C1 segment of cervical spinal cord (tissue), 14 donors: Measurements from ENCODE around the gene PRRX1.

Experiments used
- DNase-seq, 14 donors: peaks; one replicate each; lab custom pipeline; 2025; lab: John Stamatoyannopoulos, UW

PRRX1 gene

DNA sequence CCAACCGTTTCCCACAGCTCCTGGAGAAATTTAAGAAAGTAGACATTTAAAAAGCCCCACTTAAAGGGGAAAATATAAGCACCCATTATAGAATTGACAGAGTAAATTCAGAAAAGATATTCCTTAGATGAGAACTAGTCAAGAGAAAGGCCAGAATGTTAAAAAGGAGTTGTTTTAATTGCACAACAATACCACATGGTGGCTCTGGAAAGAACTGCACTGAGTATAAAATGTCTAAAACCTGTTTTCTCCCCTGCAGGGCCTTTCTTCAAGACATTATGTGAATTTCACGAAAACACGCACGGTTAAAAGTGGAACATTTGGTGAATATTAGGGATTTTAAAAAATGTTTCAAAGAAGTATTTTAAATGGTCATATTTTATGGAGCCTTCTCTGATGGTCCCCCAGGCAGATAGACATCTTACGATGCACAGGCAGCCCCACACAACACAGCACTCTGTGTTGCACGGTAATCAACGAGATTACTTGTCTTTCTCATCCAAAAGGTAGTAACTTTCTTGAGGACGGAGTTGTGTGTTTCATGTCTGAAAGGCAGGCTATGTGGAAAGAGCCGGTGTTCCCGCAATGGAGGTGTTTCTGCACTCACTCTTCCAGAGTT lies 101.9 kb downstream of the PRRX1 start:
- DNase-seq = no peak

DNA sequence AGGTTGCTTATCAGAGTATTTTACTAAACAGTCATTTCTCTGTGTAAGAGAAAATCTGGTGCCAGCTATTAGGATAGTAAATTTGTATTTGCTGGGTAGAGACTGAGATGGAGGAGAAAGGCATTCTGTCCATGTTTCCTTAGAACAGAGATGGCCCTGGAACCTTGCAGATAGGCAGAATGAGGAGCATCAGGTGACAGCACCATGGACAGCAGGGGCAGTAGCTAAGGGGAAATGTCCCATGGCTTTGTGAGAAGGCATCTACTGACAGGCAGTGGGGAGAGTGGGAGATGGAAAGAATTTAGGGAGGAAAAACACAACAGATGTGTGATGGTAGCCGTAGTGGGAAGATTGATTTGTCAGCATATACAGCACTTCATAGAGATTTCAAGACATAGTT lies 105.0 kb downstream of the PRRX1 start:
- DNase-seq = no peak

DNA sequence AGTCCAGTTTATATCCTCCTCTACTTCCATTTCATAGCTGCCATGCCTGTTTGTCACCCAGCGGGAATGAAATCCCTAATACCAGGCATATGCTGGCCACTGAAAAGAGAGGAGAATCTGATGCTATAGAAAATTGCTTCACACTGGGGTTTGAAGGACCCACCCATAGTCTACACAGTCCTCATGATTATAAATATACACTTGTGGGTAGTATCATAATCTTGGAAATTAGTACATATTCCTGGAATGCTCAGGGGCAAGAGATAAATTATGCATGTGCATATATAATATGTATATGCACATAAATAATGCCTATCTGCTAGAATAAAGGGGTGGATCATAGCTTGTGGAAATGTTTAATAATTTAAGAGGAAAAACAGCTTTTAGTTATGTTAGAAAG lies 105.8 kb downstream of the PRRX1 start:
- no peak for DNase-seq

DNA sequence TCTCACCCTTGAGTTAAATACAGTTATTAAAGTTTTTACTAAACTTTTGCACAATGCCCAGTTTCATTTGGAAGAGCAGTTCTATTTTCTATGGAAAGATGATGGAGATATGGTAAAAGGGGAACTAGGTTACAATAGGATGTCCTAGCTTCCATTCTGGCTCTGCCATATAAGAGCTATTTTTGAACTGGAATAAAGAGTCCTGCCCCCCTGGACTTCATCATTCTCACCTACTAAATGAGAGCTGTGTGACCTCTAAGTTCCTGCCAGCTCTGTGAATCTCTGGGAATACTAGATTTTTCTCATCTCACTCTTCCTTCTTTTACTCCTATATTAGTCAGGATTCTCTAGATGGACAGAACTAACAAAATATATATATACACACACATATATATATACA lies 106.3 kb downstream of the PRRX1 start:
- DNase-seq = no peak

DNA sequence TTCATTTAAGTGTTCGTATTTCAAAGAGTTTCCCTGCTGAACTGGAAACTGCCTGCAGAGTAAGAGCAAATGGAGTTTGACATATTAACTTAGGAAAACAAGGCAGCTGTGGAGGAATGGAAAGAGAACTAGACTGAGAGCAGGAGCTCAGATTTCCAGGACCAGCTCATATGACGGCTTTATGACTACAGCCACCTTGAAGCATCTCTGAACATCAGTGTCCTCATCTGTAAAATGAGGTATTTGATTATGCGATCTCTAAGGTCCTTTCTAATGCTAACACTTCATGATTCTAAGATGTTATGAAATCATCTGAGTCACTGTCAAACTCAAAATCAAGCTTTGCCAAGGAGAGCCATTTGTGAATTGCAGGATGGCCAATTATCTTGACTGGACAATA lies 112.3 kb downstream of the PRRX1 start:
- DNase-seq = no peak

DNA sequence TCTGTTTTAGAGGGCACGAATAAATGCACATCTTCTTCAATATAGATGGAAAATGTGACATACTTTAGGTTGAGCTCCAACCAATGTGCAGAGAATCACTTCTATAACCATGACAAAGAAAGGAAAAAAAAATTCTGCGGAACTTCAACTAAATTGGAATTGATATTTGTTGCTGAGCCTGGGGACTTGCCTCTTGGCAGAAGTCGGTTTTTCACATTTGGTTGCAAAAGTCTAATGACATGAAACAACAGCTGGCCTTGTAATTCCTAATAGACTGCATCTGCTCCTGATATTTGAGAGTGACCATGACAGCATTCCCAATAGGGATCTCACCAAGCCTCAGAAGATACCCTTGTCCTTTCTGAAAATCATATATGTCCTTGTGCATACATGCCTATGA lies 112.8 kb downstream of the PRRX1 start:
- no peak for DNase-seq
